Stimulated activated CD4-positive, alpha-beta T cell treated with anti-CD3 and anti-CD28 coated beads, TNF-alpha, amount 100 ng/mL, for 48 hours (primary cell): ENCODE data around the gene B4GALT1.
A peak's percentile ranks its signal among the peaks of the same experiment; 100 is the strongest.

Experiments
- DNase-seq, 3 donors: peaks; one replicate each; pipeline ENCODE4 v3.0.0-alpha.2; 2020; ENCODE audit warnings: low read depth in 3 of 3

B4GALT1 gene

GRCh38 chr9:33167084-33167971, at the start of gene B4GALT1:
Gene B4GALT1 (minus strand): TSS chr9:33167336. CDS start chr9:33167169, 167 bp downstream.
- DNase-seq = peak; percentile 92 to 99 (median 96)

- no peak for DNase-seq
Measured at GRCh38 chr9:33211695-33212393, 44.7 kb upstream of the B4GALT1 start.

GRCh38 chr9:33210006-33210715, 43.0 kb upstream of the B4GALT1 start:
- no peak for DNase-seq

GRCh38 chr9:33209394-33209793, 42.3 kb upstream of the B4GALT1 start:
- no peak for DNase-seq

- no peak for DNase-seq
Measured at GRCh38 chr9:33202552-33203201, 35.5 kb upstream of the B4GALT1 start.

- DNase-seq = no peak
Measured at GRCh38 chr9:33202018-33202417, 34.9 kb upstream of the B4GALT1 start.

GRCh38 chr9:33198165-33198564, 31.0 kb upstream of the B4GALT1 start:
- DNase-seq = no peak

- no peak for DNase-seq
Measured at GRCh38 chr9:33197279-33198152, 30.4 kb upstream of the B4GALT1 start.

GRCh38 chr9:33196736-33197135, 29.6 kb upstream of the B4GALT1 start:
- DNase-seq = no peak

- no peak for DNase-seq
Measured at GRCh38 chr9:33193818-33194217, 26.7 kb upstream of the B4GALT1 start.

GRCh38 chr9:33192493-33193255, 25.5 kb upstream of the B4GALT1 start:
- no peak for DNase-seq

- DNase-seq = no peak
Measured at GRCh38 chr9:33190021-33190705, 23.0 kb upstream of the B4GALT1 start.

GRCh38 chr9:33189331-33189791, 22.2 kb upstream of the B4GALT1 start:
- DNase-seq = no peak

- DNase-seq = no peak
Measured at GRCh38 chr9:33188711-33189110, 21.6 kb upstream of the B4GALT1 start.

GRCh38 chr9:33187519-33188218, 20.5 kb upstream of the B4GALT1 start:
- no peak for DNase-seq

- DNase-seq = no peak
Measured at GRCh38 chr9:33186457-33187168, 19.5 kb upstream of the B4GALT1 start.

GRCh38 chr9:33185858-33186257, 18.7 kb upstream of the B4GALT1 start:
- DNase-seq = no peak

- no peak for DNase-seq
Measured at GRCh38 chr9:33185406-33185805, 18.3 kb upstream of the B4GALT1 start.
